WERI-Rb-1 (cell line): ENCODE data around the gene FBLN7.

Source experiments
- DNase-seq: peaks from one replicate; pipeline ENCODE4 v3.0.0-alpha.2; 2020
- H3K27ac ChIP-seq: fragments of 250-450 bp; sonication (Bioruptor Pico); 2 replicates; pipeline ENCODE4 v1.5.1; 2020; ENCODE audit warnings: mild to moderate bottlenecking, moderate library complexity
- H3K27me3 ChIP-seq: fragments of 250-450 bp; sonication (Bioruptor Pico); 2 replicates; pipeline ENCODE4 v1.5.1; 2021; ENCODE audit warnings: mild to moderate bottlenecking, low read depth, moderate library complexity; ENCODE audit not compliant: insufficient read depth, severe bottlenecking
- H3K36me3 ChIP-seq: fragments of 250-450 bp; sonication (Bioruptor Pico); 2 replicates; pipeline ENCODE4 v1.5.1; 2020; ENCODE audit warnings: mild to moderate bottlenecking, moderate library complexity
- H3K4me3 ChIP-seq: 2 replicates; pipeline ENCODE4 v1.5.1; 2011; ENCODE audit warnings: low read depth, mild to moderate bottlenecking, control low read depth, low read length
- H3K9me3 ChIP-seq: fragments of 250-450 bp; sonication (Bioruptor Pico); 2 replicates; pipeline ENCODE4 v1.5.1; 2021; ENCODE audit warnings: mild to moderate bottlenecking, moderate library complexity; ENCODE audit not compliant: severe bottlenecking
- CTCF ChIP-seq: IDR thresholded peaks from 2 replicates; pipeline ENCODE4 v1.5.1; 2011; ENCODE audit warnings: low read depth, mild to moderate bottlenecking, control low read depth, inconsistent platforms, low read length

FBLN7 gene

GRCh38 chr2:112168422-112169124 lies 30.4 kb downstream of the FBLN7 start:
- no peak overlapping the region for H3K4me3 ChIP-seq
- H3K27me3 ChIP-seq = no peaks in the 10 kb centered on the region
- no peaks in the 10 kb centered on the region for H3K36me3 ChIP-seq
- H3K27ac ChIP-seq = no peak overlapping the region
- no peak for DNase-seq
- H3K9me3 ChIP-seq = no peaks in the 10 kb centered on the region
- TF ChIP-seq CTCF = no peak

- TF ChIP-seq CTCF = no peak
- no peak overlapping the region for H3K27ac ChIP-seq
- no peak overlapping the region for H3K4me3 ChIP-seq
- no peaks in the 10 kb centered on the region for H3K9me3 ChIP-seq
- H3K27me3 ChIP-seq = no peaks in the 10 kb centered on the region
- DNase-seq = no peak
- H3K36me3 ChIP-seq = no peaks in the 10 kb centered on the region
Observed at GRCh38 chr2:112170495-112170894, 32.3 kb downstream of the FBLN7 start.

GRCh38 chr2:112173646-112174319 lies 35.6 kb downstream of the FBLN7 start:
- no peak overlapping the region for H3K27ac ChIP-seq
- no peaks in the 10 kb centered on the region for H3K36me3 ChIP-seq
- no peak for TF ChIP-seq CTCF
- DNase-seq = no peak
- no peaks in the 10 kb centered on the region for H3K9me3 ChIP-seq
- no peak overlapping the region for H3K4me3 ChIP-seq
- H3K27me3 ChIP-seq = no peaks in the 10 kb centered on the region

GRCh38 chr2:112174383-112174782 lies 36.2 kb downstream of the FBLN7 start:
- Histone ChIP-seq H3K27me3 (no peaks in the 10 kb centered on the region), H3K36me3 (no peaks in the 10 kb centered on the region), H3K9me3 (no peaks in the 10 kb centered on the region), H3K27ac (no peak overlapping the region), H3K4me3 (no peak overlapping the region)
- no peak for DNase-seq
- TF ChIP-seq CTCF = no peak

- H3K27ac ChIP-seq = no peak overlapping the region
- no peak for DNase-seq
- no peak for TF ChIP-seq CTCF
- no peaks in the 10 kb centered on the region for H3K36me3 ChIP-seq
- no peak overlapping the region for H3K4me3 ChIP-seq
- H3K27me3 ChIP-seq = no peaks in the 10 kb centered on the region
- H3K9me3 ChIP-seq = no peaks in the 10 kb centered on the region
Observed at GRCh38 chr2:112175333-112175732, 37.1 kb downstream of the FBLN7 start.
